Endothelial cell (in vitro differentiated cells): ENCODE data around the gene SOST. TPM values are rescaled to one million over a fixed set of nuclear protein-coding genes. Genes with fewer than 3 reads are reported as not detected.

Experiments
- DNase-seq: peaks from one replicate; pipeline ENCODE4 v3.0.0; 2021; ENCODE audit warnings: low spot score
- H3K27ac Mint-ChIP-seq: one replicate; pipeline ENCODE4 v1.8.0; 2021; ENCODE audit warnings: mixed read lengths, inconsistent platforms; ENCODE audit not compliant: unreplicated experiment
- H3K27me3 Mint-ChIP-seq: one replicate; pipeline ENCODE4 v1.8.0; 2021; ENCODE audit warnings: mild to moderate bottlenecking, moderate library complexity, mixed read lengths, inconsistent platforms; ENCODE audit not compliant: unreplicated experiment
- H3K36me3 Mint-ChIP-seq: one replicate; pipeline ENCODE4 v1.8.0; 2021; ENCODE audit warnings: mild to moderate bottlenecking, low read depth, mixed read lengths, inconsistent platforms; ENCODE audit not compliant: unreplicated experiment
- H3K4me1 Mint-ChIP-seq: one replicate; pipeline ENCODE4 v1.8.0; 2021; ENCODE audit warnings: mild to moderate bottlenecking, mixed read lengths, inconsistent platforms; ENCODE audit not compliant: unreplicated experiment
- H3K4me3 Mint-ChIP-seq: one replicate; pipeline ENCODE4 v1.8.0; 2021; ENCODE audit warnings: mild to moderate bottlenecking, mixed read lengths, inconsistent platforms; ENCODE audit not compliant: unreplicated experiment
- H3K9me3 Mint-ChIP-seq: one replicate; pipeline ENCODE4 v1.8.0; 2021; ENCODE audit warnings: mixed read lengths, inconsistent platforms; ENCODE audit not compliant: unreplicated experiment
- total RNA-seq: library from RNA; stranded (reverse); fragmentation: NEBNext Ultra II Directional; extraction: Animal tissue kit (Norgen Biotek cat#: 25700); gene quantifications from one replicate; pipeline ENCODE4 v1.2.1, GENCODE V29; 2021; ENCODE audit not compliant: unreplicated experiment
- TF ChIP-seq, protein P1 (sequence below): fragments of 200-600 bp; sonication (generic); IDR thresholded peaks from one replicate; pipeline ENCODE4 v1.5.0; 2021; ENCODE audit warnings: antibody characterized with exemption; ENCODE audit not compliant: unreplicated experiment

The SOST gene
- total RNA-seq, 1 donor from 2014 or later, result 29.6 TPM

DNA sequence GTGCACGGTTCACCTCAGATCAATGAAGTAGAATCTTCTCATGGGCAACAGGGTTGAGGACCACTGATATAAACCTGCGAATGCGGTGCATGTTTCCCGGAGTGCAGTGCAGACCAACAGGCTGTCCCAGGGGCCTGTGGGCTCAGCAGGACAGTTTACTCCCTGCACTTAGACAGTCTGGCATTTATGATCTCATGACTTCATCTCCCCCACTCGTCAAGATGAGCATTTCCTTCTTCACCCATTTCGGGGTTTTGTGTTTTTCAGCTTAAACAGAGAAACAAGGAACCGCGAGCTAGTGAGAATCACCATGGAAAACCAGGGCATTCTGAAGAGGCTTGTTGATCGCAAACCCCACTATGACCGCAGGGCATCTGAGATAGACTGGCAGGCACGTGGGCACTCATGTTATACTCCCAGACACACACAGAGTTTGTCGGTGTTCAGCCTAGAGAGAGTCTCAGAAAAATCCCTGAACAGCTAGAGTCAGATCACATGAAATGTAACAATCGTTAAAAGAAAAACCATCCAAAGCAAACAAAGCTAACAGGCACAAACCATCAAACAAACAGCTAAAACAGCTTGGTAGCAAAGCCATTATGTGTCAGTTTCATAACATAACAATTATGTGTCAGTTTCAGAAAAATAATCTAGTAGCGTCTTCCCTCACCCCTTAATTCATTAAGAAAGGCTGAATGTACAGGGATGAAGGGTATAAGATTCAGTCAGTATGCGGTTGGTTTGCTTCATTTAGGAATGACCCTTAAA lies 24.5 kb upstream of the SOST start:
- TF ChIP-seq, protein P1, sequence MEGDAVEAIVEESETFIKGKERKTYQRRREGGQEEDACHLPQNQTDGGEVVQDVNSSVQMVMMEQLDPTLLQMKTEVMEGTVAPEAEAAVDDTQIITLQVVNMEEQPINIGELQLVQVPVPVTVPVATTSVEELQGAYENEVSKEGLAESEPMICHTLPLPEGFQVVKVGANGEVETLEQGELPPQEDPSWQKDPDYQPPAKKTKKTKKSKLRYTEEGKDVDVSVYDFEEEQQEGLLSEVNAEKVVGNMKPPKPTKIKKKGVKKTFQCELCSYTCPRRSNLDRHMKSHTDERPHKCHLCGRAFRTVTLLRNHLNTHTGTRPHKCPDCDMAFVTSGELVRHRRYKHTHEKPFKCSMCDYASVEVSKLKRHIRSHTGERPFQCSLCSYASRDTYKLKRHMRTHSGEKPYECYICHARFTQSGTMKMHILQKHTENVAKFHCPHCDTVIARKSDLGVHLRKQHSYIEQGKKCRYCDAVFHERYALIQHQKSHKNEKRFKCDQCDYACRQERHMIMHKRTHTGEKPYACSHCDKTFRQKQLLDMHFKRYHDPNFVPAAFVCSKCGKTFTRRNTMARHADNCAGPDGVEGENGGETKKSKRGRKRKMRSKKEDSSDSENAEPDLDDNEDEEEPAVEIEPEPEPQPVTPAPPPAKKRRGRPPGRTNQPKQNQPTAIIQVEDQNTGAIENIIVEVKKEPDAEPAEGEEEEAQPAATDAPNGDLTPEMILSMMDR, result no peak
- Mint-ChIP-seq H3K4me1 (peaks cover 21% of the 10 kb centered on the region), H3K27me3 (peaks cover 3% of the 10 kb centered on the region), H3K36me3 (no peaks in the 10 kb centered on the region), H3K27ac (no peak overlapping the region), H3K9me3 (no peaks in the 10 kb centered on the region), H3K4me3 (no peak overlapping the region)
- no peak for DNase-seq

DNA sequence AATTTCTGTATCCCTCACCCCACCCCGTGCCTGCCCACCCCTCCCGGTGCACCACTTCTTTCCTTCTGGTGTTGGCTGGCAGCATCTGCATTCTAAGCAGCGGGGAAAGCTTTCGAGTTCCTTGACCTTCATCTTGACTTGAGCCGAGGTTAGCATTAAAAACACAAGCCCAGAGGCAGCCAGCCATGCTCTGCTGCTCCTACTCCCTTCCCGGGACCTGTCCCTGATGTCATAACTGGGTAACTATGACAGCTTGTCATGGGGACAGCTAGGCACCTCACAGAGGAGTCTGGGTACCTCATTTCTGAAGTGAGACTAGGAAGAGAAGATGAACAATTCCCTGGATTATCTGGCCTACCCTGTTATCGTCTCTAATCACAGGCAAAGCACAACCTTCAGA lies 21.5 kb upstream of the SOST start, which contains the start of gene CFAP97D1:
TSS of gene CFAP97D1 (plus strand) at position 301 of the 400 bp plus-strand sequence. CDS start at position 329, 28 bp downstream.
- TF ChIP-seq, protein P1, result no peak
- Mint-ChIP-seq H3K9me3 (no peaks in the 10 kb centered on the region), H3K4me3 (peak within 1 kb of the TSS; percentile 86), H3K36me3 (peaks cover 1% of the 10 kb centered on the region), H3K27ac (peak within 1 kb of the TSS; percentile 82), H3K4me1 (peaks cover 21% of the 10 kb centered on the region), H3K27me3 (peaks cover 7% of the 10 kb centered on the region)
- DNase-seq, result no peak

DNA sequence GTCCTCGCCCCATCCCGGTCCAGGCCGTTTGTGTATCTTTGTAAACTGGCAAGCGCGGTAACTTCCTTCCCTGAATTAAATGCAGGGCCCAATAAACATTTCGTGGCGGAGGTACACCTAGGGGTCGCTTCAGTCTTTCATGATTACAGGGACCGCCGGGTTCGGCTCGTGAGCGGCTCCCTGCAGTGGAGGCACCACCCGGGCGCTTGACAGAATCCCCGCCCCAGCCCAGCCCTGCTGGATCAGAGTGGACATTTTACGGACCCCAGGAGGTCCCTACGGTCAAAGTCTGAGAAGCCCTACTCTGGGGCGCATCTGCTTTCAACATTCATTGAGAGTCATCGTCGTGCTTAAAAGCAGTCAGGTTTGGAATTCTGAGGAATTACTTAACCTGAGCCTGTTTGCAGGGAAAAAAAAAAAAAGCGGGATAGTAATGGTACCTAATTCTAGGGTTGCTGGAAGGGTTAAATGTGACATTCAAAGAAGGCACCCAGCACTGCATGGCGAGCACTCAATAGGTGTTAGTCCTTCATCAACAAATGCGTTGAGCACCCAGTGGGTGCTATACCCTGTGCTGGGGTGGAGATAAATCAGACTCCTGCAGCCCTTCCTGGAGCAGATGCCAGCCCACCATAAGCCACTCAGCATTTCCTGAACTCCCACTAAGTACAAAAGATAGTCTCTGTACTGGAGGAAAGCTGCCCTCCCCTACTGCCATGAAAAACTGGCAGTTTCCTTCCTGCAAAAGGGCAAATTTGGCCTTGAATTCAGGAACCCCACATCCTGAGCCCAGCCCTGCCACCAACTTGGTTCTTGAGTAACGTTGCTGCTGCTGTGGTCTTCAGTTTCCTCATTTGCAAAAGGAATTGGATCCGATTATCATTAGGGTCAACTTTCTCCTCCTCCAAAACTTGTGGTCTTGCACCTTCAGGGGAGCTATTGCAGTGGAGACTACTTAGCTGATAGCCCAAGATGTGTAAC lies 20.8 kb upstream of the SOST start:
- Mint-ChIP-seq H3K27me3 (peaks cover 6% of the 10 kb centered on the region), H3K9me3 (no peaks in the 10 kb centered on the region), H3K4me3 (peak overlapping the region; percentile 86), H3K27ac (peak overlapping the region; percentile 82), H3K36me3 (peaks cover 4% of the 10 kb centered on the region), H3K4me1 (peaks cover 21% of the 10 kb centered on the region)
- TF ChIP-seq, protein P1, result no peak
- peak; percentile 57 for DNase-seq

DNA sequence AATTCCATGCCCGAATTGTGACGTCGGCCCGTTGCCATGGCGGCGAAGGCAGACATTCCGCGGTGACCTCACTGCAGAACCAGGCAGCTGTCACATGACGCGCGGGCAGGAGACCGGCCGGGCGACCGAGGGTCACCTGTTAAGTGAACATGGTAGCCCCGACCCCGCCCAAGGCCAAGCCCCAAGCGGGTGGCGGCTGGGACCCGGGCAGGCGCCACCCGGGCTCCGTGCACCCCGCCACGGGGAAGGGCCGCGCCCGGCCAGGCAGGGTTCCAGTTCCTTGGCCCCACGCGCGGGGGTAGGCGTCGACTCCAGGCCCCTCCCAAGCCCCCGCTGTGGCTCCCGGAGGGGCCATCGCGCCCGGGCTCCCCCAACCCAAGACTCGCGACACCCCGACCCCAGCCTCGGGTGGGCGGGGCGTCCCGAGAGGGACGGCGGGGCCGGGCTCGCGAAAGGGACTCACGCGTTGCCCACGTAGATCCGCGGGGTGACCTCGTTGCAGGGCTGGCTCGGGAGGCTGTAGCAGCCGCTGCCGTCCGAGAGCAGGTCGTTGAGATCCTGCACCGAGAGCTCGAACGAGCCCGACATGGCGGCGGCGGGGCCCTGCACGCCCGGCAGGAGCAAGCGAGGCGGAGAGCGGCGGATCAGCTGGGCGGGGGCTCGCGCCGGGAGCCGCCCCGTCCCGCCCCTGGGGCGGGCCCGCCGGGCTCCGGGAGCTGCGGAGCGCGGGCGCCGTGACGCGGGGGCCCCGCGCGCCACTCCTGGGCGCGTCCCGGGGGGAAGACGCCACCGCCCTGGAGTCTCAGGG lies 19.9 kb upstream of the SOST start, which contains the start of gene DUSP3:
TSS of gene DUSP3 (minus strand) at position 641 of the 808 bp plus-strand sequence. CDS start at position 588, 53 bp downstream.
- Mint-ChIP-seq H3K36me3 (peaks cover 5% of the 10 kb centered on the region), H3K4me1 (peaks cover 21% of the 10 kb centered on the region), H3K27me3 (peaks cover 9% of the 10 kb centered on the region), H3K4me3 (peak within 1 kb of the TSS; percentile 91), H3K27ac (peak within 1 kb of the TSS; percentile 96), H3K9me3 (no peaks in the 10 kb centered on the region)
- TF ChIP-seq, protein P1, result no peak
- peak; percentile 94 for DNase-seq
